ENCODE measurements around the gene ENTPD5.
"Not testable (repeated sequence)": the region's sequence is repeated elsewhere in the genome, so short reads cannot be mapped to it uniquely, and the experiment has no call there.

Gene ENTPD5

DNA sequence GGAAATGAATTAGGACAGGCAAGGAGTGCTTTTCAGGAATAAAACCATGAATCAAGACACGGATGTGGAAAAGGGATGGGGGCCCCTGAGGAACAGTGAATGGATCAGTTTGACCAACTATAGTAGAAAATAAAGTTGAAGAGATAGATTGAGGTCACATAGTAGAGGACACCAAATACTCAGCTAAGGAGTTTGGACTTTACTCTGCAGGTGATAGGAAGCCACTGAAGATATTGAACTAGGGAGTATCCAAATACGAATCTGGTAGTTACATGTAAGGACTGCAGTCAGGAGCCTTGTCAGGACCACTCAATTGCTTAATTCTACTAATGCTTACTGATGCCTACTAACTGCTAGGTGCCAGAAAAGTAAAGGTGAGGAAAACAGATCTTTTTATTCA is 20.4 kb downstream of the ENTPD5 start:
- DNase-seq = no peak

- no peak for DNase-seq
Observed at GRCh38 chr14:73997944-73998447, 21.1 kb downstream of the ENTPD5 start.

DNA sequence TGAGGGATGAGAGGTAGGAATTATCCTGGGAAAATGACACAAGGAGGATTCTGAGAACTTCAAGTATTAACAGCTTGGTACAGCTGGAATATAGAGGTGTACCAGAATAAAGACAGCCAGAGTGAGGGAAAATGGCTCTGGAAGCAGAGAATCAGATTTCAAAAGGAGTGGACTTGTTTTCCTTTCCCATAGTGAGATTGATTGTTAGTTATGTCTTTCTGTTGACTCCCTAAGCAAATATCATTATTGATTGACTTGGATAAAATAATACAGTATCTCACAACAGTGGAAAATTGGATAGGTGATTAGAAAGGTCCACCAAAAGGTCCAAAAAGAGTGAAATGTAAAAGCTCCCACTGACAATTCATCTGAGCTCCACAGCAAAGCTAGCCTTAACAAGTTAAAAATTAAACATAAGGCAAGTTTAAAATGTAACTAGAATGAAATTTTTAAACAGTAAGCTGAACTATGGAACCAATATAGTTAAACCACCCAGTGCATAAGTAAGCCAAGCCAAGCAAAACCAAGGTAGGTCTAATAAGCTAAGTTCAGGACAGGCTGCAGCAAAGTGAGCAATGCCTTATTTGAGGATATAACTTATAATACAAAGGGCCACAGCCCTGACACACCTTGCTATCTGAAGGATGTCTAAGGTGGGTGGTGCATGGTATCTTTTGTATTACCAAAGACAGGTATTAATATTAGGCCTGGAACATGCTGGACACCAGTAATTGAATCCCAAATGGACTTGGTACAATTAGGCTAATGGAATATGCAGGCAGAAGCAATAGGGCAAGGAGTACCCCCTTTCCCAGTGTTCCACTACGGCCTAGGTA is 21.8 kb downstream of the ENTPD5 start:
- no peak for DNase-seq

DNA sequence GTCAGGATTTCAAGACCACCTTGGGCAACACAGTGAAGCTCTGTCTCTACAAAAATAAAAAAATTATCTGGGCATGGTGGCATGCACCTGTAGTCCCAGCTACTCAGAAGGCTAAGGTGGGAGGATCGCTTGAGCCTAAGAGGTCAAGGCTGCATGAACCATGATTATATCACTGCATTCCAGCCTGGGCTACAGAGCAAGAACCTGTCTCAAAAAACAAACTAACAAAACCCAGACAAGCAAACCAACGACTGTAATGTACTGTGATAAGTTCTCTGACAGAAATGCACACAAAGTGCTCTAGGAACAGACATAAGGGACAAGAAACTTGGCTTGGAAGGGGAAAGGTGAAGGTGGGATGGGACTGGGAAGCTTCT is 22.4 kb downstream of the ENTPD5 start:
- DNase-seq = no peak

GRCh38 chr14:73995977-73996378 is 23.1 kb downstream of the ENTPD5 start:
- DNase-seq = no peak

- not testable (repeated sequence) for DNase-seq
Observed at GRCh38 chr14:73994926-73995325, 24.2 kb downstream of the ENTPD5 start.

DNA sequence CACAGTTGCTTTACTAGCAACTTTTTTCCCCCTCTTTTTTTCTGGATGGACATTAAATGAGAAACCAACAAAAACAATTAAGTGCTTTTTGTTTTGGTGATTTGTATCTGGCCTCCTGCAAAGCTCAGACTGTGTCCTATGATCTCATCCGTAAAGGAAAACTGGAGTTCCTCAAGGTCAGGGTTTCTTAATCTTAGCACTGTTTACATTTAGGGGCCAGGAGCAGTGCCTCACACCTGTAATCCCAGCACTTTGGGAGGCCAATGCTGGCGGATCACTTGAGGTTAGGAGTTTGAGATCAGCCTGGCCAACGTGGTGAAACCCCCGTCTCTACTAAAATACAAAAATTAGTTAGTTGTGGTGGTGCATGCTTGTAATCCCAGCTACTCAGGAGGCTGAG is 28.0 kb downstream of the ENTPD5 start:
- DNase-seq = no peak

DNA sequence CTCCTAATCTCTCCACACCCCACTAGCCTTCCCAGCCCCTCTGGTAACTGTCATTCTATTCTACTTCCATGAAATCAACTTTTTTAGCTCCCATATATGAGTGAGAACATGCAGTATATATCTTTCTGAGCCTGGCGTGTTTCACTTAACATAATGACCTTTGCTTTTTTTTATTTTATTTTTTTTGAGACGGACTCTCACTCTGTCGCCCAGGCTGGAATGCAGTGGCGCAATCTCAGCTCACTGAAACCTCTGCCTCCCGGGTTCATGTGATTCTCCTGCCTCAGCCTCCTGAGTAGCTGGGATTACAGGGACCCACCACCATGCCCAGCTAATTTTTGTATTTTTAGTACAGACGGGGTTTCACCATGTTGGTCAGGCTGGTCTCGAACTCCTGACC is 30.4 kb downstream of the ENTPD5 start:
- not testable (repeated sequence) for DNase-seq

GRCh38 chr14:73988065-73988464 is 31.0 kb downstream of the ENTPD5 start:
- DNase-seq = no peak

DNA sequence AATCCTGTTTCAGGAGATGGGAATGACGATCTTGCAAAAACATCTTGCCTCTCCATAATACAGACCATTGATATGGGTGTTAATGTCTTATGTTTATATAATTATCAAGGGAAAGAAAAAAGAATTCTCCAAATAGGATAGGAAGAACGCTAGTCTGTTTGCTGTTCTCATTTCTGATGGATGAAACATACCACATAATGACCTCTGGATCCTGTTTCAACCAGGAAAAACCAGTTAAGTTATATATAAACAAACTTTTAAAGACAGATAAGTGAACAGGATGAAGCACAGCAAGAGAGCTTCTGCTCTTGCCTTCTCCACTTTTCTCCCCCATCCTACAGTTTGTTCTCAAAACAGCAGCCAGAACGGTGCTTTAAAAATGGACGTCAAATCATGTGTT is 41.2 kb downstream of the ENTPD5 start:
- DNase-seq = no peak

DNA sequence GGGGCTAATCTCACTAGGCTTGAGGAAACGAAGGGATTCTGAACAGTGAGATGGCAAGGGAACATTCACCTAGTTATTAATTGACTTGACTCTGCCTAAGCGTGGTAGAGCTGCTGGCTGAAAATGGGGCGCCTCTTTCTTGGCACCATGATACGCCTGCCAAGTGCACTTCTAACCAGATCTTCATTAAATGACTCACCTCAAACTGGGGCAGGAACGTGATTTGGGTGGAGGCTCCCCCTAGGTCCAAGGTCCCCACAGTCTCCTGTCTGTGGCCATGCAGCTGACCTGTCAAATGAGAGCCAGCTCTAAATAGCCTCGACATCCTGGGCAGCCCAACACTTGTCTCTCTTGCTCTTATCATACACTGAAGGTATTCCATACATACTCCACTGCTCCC is 43.0 kb downstream of the ENTPD5 start:
- no peak for DNase-seq

GRCh38 chr14:73973497-73973896 is 45.6 kb downstream of the ENTPD5 start:
- peak; percentile 20 for DNase-seq

DNA sequence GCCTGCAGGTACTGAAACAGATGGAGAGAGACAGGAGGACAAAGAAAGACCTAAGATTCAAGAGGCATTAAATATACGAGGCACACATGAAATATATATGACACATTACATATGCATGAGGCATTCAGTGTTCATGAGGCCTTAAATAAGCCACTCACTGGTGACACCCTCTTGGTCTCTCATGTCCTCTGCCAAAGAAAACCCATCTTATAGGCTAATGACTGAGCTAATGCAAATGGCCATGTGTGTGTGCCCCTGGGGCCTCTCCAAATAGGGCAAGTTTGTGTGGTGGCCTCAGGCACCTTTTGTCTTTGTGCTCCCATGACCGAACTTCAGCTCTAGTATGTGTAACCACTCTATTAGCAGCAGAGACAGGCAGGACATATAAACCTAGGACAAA is 50.2 kb downstream of the ENTPD5 start:
- no peak for DNase-seq

DNA sequence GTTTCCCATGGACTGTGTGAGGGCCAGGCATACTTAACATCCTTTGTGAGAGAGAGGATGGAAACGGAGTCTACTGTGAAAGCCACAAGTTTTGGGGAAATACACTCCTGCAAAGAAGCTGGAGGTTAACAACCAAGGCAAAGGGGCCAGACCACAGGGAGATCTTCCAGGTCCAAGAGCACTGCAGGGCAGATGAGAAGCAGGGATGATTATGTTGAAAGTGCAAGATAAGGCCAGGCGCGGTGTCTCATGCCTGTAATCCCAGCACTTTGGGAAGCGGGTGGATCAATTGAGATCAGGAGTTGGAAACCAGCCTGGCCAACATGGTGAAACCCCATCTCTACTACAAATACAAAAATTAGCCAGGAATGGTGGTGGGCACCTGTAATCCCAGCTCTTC is 53.9 kb downstream of the ENTPD5 start:
- DNase-seq = no peak

- DNase-seq = no peak
Observed at GRCh38 chr14:73961192-73961591, 57.9 kb downstream of the ENTPD5 start.

GRCh38 chr14:73958591-73958990 is 60.5 kb downstream of the ENTPD5 start:
- no peak for DNase-seq

- DNase-seq = no peak
Observed at GRCh38 chr14:73955674-73956073, 63.4 kb downstream of the ENTPD5 start.

DNA sequence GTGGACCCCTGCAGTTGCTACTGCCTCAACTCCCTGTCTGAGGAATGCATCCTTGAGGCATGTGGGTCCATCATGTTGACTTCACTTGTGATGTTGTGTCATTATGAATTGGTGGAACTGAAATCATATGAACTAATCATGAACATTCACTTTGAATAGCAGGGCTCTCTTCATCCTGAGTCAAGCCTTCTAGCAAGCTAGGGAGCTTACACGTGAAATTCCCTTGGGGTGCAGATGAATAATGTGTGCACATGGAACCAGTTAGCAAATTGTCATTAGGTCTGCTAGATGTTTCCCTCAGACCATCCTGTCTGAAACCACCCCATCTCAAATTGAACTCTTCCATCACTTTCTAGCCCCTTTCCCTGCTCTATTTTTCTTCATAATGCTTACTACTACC is 65.4 kb downstream of the ENTPD5 start:
- DNase-seq = no peak

DNA sequence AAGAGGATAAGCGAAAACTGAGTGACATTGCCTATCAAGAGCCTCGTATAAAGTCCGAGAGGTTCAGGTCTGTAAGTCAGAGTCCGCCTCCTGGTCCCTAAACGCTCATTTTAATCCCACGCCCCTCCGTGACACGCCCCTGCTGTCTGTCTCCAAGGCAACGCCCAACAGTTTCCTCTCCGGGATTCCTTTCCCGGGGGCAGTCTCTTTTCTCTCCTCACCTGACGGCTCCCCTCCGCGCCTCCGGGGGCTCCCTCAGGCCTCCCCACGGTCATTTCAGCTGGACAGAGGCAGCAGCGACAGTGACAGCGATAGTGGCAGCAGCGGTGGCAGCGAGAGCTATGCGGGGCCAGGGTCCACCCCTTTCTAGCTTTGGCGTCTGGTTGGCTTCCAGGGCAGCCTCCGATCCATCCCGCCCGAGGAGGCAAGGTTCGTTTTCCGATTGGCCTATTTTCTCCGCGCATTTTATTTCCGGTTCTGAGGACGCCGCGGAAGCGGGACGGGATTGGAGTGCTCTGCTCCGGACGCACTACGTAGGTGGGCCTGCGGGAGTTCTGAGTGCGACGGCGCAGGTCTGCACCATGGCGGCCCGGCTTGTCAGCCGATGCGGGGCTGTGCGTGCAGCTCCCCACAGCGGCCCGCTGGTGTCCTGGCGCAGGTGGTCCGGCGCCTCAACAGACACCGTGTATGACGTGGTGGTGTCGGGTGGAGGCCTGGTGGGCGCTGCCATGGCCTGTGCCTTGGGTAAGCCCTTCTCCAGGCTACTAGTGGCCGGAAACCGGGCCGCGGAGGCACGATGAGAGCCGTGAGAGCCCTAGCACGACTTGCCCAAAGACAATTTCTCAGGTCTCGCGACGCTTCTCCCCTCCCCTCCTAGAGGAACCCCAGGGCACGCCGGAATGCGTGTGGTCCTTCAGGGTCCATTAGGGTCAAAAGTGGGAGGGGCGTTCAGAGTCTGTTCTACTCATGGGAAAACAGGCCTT is 69.0 kb downstream of the ENTPD5 start, which contains the start of the genes COQ6 and FAM161B:
Gene COQ6, plus strand, starts transcription at position 551 of the 983 bp plus-strand sequence. Its CDS starts 31 bp downstream, at position 582.
Gene FAM161B, minus strand, starts transcription at position 343 of the 983 bp plus-strand sequence. Its CDS starts 68 bp downstream, at position 275.
- DNase-seq = peak; percentile 97

DNA sequence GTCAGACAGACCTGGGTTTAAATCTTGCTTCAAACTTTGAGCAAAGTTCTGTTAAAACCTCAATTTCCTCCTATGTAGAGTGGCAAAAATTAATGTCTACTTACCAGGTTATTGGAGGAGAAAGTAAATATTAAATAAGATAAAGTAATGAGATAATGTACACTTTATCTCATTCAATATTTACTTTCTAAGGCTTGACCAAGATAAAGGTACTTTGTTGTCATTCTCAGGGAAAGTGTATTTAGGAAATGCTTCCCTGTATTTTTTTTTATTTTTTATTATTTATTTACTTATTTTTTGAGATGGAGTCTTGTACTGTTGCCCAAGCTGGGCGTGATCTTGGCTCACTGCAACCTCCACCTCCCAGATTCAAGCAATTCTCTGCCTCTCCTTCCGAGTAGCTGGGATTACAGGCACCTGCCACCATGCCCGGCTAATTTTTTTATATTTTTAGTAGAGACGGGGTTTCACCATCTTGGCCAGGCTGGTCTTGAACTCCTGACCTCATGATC is 73.9 kb downstream of the ENTPD5 start:
- no peak for DNase-seq

GRCh38 chr14:73944432-73945158 is 74.5 kb downstream of the ENTPD5 start:
- DNase-seq = no peak

- no peak for DNase-seq
Observed at GRCh38 chr14:73943083-73943482, 76.0 kb downstream of the ENTPD5 start.
